ENCODE measurements around the gene ARNT2. TPM values are rescaled to one million over a fixed set of nuclear protein-coding genes. Genes with fewer than 3 reads are reported as not detected.

ARNT2 gene
- total RNA-seq, 1 experiment from 2014 or later = 7.0 TPM

DNA sequence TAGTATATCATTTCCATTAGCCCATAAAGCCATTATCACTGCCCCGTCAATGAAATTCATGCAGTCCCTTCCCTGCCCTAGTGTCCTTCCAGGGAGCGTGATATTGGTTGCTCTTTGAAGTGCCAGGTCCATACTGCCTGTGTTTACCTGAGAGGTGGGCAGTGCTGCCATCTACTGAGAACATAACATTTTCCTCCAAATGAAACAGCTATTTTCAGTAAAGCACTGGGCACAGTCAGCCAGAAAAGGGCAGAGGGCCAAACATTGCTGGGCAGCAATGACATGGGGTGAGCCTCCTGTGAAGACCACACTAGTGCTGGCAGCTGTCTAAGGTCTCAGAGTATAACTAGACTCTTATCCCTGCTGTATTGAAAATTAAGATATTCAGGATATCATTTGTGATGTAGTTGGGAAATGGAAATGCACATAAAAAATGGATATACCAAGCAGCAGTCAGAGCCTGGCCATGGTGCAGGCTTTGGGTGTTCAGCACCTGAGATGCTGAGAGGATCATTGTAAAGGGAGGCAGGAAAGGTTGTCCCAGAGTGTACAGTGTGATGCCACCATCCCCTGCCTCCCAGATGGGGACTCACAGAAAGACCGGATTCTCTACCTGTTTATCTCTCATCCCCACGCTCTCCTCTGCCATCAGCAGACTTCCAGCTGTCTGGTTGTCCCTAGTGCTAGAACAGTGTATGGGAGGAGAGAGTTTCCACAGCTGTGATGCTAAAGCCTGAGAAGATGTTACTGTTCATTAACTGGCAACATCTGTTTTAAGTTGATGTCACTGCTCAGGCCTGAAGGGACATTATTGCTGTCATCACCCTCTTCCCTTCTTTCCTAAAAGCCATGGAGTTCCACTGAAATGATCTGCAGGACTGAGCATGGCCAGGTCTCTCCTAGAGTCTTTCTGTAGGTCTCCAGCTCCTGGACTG is 108.8 kb downstream of the ARNT2 start (continued):
- TF ChIP-seq, protein P1, sequence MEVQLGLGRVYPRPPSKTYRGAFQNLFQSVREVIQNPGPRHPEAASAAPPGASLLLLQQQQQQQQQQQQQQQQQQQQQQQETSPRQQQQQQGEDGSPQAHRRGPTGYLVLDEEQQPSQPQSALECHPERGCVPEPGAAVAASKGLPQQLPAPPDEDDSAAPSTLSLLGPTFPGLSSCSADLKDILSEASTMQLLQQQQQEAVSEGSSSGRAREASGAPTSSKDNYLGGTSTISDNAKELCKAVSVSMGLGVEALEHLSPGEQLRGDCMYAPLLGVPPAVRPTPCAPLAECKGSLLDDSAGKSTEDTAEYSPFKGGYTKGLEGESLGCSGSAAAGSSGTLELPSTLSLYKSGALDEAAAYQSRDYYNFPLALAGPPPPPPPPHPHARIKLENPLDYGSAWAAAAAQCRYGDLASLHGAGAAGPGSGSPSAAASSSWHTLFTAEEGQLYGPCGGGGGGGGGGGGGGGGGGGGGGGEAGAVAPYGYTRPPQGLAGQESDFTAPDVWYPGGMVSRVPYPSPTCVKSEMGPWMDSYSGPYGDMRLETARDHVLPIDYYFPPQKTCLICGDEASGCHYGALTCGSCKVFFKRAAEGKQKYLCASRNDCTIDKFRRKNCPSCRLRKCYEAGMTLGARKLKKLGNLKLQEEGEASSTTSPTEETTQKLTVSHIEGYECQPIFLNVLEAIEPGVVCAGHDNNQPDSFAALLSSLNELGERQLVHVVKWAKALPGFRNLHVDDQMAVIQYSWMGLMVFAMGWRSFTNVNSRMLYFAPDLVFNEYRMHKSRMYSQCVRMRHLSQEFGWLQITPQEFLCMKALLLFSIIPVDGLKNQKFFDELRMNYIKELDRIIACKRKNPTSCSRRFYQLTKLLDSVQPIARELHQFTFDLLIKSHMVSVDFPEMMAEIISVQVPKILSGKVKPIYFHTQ (CRISPR knock-in tag; IDR thresholded peaks at IDR 0.05) = no peak
- TF ChIP-seq, protein P2, sequence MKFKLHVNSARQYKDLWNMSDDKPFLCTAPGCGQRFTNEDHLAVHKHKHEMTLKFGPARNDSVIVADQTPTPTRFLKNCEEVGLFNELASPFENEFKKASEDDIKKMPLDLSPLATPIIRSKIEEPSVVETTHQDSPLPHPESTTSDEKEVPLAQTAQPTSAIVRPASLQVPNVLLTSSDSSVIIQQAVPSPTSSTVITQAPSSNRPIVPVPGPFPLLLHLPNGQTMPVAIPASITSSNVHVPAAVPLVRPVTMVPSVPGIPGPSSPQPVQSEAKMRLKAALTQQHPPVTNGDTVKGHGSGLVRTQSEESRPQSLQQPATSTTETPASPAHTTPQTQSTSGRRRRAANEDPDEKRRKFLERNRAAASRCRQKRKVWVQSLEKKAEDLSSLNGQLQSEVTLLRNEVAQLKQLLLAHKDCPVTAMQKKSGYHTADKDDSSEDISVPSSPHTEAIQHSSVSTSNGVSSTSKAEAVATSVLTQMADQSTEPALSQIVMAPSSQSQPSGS (CRISPR knock-in tag; IDR thresholded peaks at IDR 0.05; ENCODE audit: borderline replicate concordance, low read depth) = no peak
- no peak for TF ChIP-seq ZNF232 (CRISPR knock-in tag; IDR thresholded peaks at IDR 0.05)
- TF ChIP-seq, protein P3, sequence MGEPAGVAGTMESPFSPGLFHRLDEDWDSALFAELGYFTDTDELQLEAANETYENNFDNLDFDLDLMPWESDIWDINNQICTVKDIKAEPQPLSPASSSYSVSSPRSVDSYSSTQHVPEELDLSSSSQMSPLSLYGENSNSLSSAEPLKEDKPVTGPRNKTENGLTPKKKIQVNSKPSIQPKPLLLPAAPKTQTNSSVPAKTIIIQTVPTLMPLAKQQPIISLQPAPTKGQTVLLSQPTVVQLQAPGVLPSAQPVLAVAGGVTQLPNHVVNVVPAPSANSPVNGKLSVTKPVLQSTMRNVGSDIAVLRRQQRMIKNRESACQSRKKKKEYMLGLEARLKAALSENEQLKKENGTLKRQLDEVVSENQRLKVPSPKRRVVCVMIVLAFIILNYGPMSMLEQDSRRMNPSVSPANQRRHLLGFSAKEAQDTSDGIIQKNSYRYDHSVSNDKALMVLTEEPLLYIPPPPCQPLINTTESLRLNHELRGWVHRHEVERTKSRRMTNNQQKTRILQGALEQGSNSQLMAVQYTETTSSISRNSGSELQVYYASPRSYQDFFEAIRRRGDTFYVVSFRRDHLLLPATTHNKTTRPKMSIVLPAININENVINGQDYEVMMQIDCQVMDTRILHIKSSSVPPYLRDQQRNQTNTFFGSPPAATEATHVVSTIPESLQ (CRISPR knock-in tag; IDR thresholded peaks at IDR 0.05) = no peak
- TF ChIP-seq PRRX2 (CRISPR knock-in tag; IDR thresholded peaks at IDR 0.05) = no peak
- TF ChIP-seq ZBTB21 (CRISPR knock-in tag; IDR thresholded peaks at IDR 0.05; ENCODE audit: borderline replicate concordance) = no peak
- no peak for TF ChIP-seq CREB1 (CRISPR knock-in tag; IDR thresholded peaks at IDR 0.05)
- TF ChIP-seq, protein P4, sequence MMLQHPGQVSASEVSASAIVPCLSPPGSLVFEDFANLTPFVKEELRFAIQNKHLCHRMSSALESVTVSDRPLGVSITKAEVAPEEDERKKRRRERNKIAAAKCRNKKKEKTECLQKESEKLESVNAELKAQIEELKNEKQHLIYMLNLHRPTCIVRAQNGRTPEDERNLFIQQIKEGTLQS (CRISPR knock-in tag; conservative IDR thresholded peaks at IDR 0.05) = no peak
- no peak for TF ChIP-seq GABPB1 (CRISPR knock-in tag; IDR thresholded peaks at IDR 0.05)
- TF ChIP-seq, protein P5, sequence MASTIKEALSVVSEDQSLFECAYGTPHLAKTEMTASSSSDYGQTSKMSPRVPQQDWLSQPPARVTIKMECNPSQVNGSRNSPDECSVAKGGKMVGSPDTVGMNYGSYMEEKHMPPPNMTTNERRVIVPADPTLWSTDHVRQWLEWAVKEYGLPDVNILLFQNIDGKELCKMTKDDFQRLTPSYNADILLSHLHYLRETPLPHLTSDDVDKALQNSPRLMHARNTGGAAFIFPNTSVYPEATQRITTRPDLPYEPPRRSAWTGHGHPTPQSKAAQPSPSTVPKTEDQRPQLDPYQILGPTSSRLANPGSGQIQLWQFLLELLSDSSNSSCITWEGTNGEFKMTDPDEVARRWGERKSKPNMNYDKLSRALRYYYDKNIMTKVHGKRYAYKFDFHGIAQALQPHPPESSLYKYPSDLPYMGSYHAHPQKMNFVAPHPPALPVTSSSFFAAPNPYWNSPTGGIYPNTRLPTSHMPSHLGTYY (CRISPR knock-in tag; IDR thresholded peaks at IDR 0.05) = no peak
- TF ChIP-seq ATF1 (CRISPR knock-in tag; IDR thresholded peaks at IDR 0.05) = no peak

DNA sequence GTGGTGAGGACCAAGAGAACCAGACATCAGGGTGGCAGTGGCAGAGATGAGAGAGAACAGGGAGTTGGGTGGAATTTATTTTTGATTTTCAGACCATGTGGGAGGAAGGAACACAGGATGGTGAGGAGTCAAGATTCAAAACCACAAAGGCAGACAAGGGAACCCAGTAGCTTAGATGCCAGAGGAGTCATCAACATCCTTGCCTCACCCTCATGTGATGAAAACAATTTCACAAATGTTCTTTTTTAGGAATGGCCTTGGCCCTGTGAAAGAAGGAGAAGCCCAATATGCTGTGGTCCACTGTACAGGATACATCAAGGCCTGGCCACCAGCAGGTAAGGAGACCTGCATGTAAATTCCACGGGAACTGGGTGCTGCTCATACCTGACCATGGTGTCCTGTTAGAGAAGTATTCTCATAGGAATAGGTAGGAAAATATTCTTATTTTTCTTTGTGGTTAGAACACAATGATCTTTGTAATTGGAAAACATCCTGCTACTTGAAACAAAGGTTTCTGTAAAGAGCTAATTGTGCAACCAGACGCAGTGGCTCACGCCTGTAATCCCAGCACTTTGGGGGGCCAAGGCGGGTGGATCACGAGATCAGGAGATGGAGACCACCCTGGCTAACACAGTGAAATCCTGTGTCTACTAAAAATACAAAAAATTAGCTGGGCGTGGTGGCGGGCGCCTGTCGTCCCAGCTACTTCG is 110.0 kb downstream of the ARNT2 start:
- Mint-ChIP-seq H3K27ac (no peak overlapping the region), H3K9me3 (peaks cover 25% of the 10 kb centered on the region; the same call in 1 of the 2 replicates), H3K27me3 (ENCODE audit: low read depth) (no peaks in the 10 kb centered on the region), H3K4me1 (no peaks in the 10 kb centered on the region), H3K4me3 (no peak overlapping the region), H3K36me3 (peaks cover 9% of the 10 kb centered on the region)
- ChIA-PET CTCF (no interaction called here), POLR2A (no interaction called here)
- DNase-seq (ENCODE audit: low spot score) (no peak), ATAC-seq (no peak)
- TF ChIP-seq, protein P6, sequence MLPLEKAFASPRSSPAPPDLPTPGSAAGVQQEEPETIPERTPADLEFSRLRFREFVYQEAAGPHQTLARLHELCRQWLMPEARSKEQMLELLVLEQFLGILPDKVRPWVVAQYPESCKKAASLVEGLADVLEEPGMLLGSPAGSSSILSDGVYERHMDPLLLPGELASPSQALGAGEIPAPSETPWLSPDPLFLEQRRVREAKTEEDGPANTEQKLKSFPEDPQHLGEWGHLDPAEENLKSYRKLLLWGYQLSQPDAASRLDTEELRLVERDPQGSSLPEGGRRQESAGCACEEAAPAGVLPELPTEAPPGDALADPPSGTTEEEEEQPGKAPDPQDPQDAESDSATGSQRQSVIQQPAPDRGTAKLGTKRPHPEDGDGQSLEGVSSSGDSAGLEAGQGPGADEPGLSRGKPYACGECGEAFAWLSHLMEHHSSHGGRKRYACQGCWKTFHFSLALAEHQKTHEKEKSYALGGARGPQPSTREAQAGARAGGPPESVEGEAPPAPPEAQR (CRISPR knock-in tag; IDR thresholded peaks at IDR 0.05) = no peak
- TF ChIP-seq ZNF416 (CRISPR knock-in tag; IDR thresholded peaks at IDR 0.05) = no peak
- TF ChIP-seq, protein P7, sequence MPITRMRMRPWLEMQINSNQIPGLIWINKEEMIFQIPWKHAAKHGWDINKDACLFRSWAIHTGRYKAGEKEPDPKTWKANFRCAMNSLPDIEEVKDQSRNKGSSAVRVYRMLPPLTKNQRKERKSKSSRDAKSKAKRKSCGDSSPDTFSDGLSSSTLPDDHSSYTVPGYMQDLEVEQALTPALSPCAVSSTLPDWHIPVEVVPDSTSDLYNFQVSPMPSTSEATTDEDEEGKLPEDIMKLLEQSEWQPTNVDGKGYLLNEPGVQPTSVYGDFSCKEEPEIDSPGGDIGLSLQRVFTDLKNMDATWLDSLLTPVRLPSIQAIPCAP (CRISPR knock-in tag; IDR thresholded peaks at IDR 0.05) = no peak
- TF ChIP-seq TEAD1 (CRISPR knock-in tag; IDR thresholded peaks at IDR 0.05) = no peak
- TF ChIP-seq FOXP1 (CRISPR knock-in tag; IDR thresholded peaks at IDR 0.05; ENCODE audit: borderline replicate concordance) = no peak
- TF ChIP-seq, protein P8, sequence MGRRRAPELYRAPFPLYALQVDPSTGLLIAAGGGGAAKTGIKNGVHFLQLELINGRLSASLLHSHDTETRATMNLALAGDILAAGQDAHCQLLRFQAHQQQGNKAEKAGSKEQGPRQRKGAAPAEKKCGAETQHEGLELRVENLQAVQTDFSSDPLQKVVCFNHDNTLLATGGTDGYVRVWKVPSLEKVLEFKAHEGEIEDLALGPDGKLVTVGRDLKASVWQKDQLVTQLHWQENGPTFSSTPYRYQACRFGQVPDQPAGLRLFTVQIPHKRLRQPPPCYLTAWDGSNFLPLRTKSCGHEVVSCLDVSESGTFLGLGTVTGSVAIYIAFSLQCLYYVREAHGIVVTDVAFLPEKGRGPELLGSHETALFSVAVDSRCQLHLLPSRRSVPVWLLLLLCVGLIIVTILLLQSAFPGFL (CRISPR knock-in tag; IDR thresholded peaks at IDR 0.05; ENCODE audit: borderline replicate concordance) = no peak
- TF ChIP-seq, protein P9, sequence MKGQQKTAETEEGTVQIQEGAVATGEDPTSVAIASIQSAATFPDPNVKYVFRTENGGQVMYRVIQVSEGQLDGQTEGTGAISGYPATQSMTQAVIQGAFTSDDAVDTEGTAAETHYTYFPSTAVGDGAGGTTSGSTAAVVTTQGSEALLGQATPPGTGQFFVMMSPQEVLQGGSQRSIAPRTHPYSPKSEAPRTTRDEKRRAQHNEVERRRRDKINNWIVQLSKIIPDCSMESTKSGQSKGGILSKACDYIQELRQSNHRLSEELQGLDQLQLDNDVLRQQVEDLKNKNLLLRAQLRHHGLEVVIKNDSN (CRISPR knock-in tag; IDR thresholded peaks at IDR 0.05) = no peak
